NCI-H2227 (cell line): ENCODE measurements around the gene PRTG.

Source experiments
- DNase-seq: peaks from one replicate; lab custom pipeline; 2025; ENCODE audit not compliant: unreplicated experiment; lab: John Stamatoyannopoulos, UW

The PRTG gene

DNA sequence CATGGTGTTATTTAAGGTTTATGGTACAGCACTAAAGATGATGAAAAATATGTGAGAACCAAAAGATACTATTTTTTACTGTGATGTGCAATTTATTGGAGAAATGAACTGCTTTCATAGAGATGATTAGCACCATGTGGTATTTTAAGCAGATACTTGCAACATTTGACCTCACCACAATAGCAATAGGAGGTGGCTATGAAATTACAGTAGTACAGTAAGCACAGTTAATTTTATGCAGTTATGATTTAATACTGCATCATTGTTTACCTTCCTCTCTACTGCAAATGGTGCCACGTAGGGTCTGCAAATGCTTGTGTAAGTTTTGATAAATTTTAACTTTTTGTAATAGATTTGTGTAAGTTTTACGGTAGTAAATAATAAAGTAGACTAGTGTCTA, 168.9 kb downstream of the PRTG start:
- no peak for DNase-seq

DNA sequence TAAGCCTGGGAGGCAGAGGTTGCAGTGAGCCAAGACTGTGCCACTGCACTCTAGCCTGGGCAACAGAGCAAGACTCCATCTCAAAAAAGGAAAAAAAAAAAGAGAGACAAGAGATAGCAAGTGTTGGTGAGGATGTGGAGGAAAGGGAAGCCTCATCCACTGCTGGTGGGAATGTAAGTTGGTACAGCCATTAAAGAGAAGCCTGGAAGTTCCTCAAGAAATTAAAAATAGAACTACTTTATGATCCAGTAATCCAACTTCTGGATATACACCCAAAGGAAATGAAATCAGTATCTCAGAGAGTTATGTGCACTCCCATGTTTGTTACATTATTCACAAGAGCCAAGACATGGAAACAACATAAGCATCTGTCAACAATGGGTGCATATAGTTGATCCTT, 169.7 kb downstream of the PRTG start:
- DNase-seq, result no peak

DNA sequence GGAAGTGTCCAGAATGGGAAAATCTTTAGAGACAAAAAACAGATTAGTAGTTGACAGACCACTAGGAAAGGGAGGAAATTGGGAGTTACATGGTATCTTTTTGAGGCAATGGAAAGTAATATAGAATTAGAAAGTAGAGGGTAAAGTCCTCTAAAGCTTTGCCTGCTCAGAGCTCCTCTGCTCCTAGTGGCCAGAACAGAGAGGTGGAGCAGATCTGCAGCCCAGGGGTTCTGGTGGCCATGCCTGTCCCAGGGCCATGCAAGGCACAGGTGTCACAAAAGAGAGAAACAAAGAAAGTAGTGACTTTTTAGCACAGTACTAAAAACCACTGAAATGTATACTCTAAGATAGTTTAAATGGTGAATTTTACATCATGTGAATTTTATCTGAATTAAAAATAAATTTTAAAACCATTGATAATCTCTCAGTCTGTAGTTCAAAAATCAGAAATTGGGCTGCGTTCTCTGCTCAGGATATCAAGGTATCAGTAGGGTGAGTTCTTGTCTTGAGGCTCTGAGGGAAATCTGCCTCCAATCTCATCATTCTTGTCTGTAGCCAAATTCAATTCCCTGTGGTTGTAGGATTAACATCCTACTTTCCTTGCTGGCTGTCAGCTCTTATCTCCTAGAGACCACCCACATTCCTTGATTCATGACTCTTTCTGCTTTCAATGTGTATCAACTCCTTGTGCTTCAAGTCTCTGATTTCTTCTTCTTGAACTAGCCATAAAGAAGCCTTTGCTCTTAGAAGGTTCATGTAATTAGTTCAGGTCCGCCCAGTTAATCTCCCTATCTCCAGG, 178.4 kb downstream of the PRTG start:
- no peak for DNase-seq

DNA sequence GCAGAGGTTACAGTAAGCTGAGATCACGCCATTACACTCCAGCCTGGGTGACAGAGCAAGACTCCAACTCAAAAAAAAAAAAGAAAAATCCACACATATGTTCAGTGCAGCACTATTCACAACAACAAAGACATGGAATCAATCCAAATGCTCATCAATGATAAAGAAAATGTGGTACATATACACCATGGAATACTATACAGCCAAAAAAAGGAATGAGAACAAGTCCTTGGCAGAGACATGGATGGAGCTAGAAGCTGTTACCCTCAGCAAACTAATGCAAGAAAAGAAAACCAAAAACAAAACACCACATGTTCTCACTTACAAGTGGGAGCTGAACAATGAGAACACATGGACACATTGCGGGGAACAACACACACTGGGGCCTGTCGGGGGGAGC, 180.4 kb downstream of the PRTG start:
- DNase-seq, result no peak
